NCI-H1930 (cell line): ENCODE results near the gene RNF152.

Experiments used
- DNase-seq, 2 experiments: peaks; one replicate each; lab custom pipeline; 2025; lab: John Stamatoyannopoulos, UW

The RNF152 gene, protein sequence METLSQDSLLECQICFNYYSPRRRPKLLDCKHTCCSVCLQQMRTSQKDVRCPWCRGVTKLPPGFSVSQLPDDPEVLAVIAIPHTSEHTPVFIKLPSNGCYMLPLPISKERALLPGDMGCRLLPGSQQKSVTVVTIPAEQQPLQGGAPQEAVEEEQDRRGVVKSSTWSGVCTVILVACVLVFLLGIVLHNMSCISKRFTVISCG

DNA sequence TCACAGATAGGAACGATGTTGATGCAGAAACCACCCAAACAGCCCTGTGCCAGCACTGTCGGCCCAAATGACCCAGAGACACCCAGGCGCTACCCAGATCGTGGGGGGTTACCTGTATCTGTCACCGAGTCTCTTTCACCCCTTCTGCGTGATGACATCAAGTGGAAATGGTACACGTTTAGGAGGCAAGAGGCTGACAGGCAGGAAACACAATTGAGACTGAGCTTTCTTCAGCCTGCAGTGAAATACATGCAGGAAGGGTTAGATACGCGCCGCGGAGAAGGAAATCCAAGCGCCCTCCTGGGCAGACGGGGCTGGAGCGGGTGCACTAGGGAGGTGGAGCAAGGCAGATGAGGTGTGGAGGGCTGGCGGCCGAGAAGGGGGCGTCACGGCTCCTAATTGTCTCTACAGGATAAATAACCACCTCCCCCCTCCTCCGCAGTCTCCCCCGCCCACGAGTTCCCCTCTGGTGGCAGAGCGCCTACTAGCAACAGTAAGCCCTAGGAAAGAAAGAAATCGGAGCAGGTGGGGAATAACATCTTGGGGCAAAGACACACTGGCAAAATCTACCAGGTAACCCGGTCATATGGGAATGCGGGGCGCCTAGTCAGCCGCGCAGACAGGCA, at the start of gene RNF152:
Gene RNF152, minus strand, starts transcription at position 325 of the 626 bp plus-strand sequence. CDS start 76,544 bp downstream, outside the sequence.
- DNase-seq = no peak

DNA sequence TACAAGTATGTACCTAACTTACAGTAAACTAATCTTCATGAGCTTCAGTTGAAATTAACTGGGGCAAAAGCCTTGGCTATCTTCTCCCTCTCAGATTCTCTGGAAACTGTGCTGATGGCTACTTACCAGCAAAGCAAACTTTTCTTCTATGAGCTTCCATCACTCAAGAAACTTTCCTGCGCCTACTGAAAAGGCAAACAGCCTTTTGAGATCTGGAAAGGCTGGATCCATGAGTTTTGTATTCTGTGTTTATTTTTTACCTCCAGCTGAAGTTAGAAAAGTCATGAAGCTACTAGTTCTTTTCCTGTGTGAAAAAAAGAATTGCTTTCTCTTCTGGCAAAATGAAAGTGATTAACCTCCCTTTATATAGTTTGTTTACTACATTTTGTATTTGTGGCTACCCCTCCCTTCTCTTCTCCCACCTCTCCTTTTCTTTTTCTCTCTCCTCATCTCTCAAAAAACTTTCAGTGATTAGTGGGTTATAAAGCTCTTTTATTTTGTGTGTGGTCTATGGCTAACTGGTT, 49.2 kb upstream of the RNF152 start:
- DNase-seq = no peak

DNA sequence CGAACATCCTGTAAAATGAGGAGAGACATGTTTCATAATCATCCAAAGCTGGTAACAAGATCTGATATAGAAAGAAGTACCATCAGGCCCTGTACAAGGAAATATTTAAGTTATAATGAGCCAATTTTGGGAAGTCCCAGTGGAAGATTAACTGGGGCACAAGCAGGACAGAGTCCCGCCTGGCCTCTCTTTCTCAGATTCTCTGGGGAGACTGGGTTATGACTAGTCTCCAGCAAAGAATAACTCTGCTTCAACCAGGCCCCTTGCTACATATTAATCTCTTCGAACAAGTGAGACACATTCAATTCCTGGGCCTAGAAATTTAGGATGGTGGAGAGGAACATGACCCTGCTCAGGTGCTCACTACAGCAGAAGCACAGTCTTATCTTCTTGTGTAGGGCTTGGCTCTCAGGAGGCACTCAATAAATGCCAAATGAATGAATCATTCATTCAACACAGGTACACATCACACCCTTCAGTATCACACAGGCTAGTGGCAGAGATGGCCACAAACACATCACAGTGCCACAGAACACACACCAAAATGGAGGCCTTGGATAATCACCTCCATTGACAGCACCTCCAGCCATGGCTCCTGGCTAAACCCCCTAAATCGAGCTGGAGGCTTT, 46.4 kb upstream of the RNF152 start:
- DNase-seq = no peak

DNA sequence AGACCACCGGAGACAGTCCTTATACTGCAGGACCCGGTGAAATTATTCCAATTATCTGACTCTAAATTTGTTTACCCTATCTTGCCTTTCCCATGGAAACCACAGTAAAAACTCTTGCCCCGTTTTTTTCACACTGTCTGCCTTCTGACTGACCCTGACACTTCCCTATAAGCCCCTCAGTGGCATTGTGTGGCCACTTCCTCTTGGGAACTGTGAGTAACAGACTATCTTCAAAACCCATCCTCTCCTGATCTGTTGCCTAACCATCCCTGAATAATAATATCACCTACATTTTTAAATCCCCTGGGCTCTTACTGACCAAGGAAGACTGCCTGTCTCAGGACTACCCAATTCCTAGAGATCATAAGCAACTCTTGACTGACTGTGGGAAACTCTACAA, 42.6 kb upstream of the RNF152 start:
- DNase-seq = no peak

DNA sequence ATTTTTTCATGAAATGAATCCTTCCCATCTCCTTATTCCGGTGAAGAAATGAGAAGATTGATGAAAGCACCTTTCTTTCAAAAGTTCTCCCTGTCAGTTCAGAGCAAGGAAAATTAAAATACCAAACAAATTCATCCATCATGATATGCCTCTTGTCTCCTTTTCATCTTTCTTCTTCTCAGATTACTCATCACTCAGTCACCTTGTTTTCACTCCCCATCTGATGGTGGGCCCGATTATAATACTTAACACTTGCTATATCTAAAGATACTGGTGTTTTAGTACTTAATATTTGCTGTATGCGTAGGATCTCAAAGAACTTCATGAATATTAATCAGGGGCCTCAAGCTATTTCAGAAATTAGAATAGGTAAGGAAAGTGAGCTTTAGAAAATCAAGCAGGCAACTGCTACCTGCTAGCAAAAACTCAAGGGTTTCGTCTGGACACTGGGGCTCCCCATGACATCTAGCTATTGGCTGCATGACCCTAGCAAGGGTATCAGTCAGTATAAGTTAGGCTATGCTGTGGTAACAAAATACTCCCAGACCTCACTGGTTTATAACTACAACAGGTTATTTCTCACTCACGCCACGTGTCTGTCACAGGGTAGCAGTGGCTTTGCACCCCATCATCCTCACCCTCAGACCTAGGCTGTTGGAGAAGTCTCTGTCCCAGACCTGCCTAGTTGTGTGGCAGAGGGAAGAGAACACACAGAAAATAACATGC, 39.0 kb upstream of the RNF152 start:
- no peak for DNase-seq

DNA sequence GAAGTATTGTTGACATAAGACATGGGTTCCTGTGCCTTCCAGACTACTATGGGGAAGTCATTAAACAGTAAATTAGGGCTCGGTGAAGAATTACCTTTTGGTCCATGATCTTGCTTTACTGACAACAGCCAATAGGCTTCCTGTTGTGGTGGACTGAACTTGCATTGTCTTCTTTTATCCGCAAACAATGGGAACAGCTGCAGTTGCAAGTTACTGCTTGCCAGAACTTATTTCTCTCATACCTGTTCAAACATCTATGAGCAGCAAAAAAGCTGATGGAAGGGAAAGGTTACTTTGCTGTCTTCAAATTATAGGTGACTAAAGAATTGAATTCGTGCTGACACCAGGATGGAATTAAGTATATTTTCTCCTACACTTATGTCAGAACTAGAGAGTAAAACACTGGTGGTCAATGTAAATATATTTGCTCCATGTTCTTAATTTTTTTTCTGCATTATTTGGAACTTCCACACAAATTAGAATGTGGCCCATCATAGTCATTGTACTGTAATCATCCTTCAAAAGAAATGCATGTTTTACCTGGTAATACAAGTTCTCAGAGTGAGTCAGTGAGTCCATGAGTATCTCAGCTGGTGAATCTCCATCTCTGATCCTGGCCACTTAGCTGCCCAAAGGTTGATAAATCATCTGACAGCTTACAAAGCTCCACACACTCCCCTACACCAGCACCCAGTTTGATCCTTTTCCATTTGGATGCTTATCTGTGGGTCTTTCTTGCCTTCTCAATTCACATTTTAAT, 37.3 kb upstream of the RNF152 start:
- peak; percentile 46 to 60 for DNase-seq

DNA sequence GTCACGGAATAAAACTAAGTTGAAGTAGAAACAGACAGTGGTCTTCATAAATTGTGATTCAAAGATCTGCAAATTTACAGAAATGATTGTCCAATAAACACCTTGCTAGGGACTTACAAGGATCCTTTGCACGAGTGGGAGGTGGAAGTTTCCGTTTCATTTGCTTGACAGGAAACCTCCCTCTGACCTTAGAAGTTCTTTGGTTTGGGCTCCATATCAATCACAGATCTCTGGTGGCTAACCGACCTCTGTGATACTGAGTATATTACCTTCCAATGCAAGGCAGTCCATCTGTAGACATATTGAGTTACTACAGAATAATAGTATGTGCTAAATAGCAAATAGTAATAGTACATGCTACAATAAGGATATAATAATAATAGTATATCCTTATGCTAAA, 33.7 kb upstream of the RNF152 start:
- DNase-seq = no peak

DNA sequence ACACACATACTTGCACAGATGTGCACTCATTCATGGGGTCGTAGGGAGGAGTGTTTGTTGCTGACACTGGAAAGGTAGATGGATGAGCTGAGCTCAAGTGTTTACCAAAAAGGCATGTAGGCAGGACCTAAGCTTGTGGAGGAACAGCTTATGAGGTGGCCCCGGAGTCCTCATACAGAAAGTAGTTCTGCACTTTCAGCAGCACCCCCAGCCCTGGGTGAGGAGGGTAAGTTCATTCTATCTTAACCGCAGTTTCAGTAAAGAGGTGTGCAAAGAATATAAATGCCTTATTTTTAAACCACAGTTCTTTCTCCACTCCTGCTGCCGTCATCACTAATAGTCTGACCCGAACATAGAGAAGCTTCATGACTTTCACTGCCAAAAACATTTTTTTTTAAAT, 31.7 kb upstream of the RNF152 start:
- no peak for DNase-seq

DNA sequence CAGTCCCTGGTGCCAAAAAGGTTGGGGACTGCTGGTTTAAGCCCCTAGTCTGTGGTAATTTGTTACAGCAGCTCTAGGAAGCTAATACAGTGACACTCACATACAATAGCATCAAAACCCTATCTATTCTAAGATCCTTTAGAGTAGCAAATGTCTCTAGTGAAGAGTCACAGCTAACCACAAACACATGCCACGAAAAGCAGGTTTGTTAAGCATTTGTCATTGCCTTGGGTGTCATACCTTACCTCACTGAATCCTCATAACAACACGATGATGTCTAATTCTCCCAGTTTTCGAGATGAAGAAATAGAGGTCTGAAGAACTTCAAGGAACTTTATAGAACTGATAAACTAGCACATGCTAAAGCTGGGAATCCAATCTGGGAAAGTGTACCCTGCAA, 29.6 kb upstream of the RNF152 start:
- DNase-seq = no peak

DNA sequence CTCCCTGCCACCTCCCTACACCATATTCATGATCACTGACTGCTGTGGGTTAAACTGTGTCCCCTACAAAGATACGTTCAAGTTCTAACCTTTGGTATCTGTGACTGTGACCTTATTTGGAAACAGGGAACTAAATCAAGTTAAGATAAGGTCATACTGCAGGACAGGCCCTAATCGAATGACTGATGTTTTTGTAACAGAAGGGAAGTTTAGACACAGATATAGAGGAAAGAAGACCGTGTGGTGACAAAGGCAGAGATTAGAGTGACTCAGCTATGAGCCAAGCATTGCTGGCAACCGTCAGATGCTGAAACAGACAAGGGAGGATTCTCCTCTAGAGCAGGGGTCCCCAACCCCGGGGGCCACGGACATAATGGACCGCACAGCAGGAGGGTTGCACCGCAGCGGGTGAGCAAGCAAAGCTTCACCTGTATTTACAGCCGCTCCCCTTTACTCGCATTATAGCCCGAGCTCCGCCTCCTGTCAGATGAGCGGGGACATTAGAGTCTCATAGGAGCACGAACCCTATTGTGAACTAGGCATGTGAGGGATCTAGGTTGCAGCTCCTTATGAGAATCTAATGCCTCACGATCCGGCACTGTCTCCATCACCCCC, 28.9 kb upstream of the RNF152 start:
- DNase-seq = no peak

DNA sequence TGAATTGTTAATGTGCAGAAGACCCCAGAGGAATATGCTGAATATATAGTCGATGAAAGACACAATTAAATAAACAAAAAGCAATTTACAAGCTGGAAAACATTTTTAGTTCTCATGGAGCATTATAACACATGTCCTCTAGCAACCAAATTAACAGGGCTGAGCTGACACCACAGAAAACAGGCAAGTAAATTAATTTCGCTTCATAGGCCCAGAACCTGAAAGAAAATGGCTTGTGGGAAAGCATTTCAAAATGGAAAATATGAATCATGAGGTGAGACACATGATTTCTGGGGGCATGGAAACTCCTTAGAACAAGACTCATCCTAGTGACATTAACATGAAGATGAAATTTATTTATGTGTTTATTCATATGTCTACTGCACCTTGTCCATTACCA, 25.0 kb upstream of the RNF152 start:
- no peak for DNase-seq

DNA sequence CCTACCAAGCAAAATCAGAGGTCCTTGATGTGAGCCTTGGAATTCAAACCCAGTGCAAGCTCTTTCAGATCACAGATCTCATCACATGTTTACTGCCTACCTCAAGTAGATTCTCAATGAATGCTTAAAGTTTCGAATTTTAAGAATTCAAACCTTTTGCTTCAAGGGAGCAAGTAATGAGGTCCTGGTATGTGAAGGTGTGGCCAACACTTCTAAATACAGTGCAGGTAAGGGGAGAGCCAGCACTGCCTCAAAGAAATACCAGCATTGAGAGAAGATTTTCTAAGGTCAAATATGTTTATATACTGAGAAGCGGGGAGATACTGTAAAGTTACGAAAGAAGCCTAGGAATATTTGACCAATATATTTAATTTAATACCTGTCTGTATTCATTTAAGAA, 19.7 kb upstream of the RNF152 start:
- no peak for DNase-seq

DNA sequence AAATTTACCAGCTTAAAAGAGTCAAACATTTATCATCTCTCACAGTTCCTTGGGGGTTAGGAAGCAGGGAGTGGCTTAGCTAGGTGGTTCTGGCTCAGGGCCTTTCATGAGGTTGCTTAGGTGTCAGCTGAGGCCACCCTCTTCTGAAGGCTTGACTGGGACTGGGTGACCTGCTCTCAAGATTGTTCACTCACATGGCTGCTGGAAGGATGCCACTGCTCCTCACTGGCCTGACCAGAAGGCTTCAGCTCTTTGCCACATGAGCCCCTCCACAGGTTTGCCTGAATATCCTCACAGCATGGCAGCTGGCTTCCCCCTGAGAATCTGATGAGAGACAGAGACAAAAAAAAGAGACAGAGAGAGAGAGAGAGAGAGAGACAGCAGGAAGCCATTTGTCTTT, 17.3 kb upstream of the RNF152 start:
- DNase-seq = no peak

DNA sequence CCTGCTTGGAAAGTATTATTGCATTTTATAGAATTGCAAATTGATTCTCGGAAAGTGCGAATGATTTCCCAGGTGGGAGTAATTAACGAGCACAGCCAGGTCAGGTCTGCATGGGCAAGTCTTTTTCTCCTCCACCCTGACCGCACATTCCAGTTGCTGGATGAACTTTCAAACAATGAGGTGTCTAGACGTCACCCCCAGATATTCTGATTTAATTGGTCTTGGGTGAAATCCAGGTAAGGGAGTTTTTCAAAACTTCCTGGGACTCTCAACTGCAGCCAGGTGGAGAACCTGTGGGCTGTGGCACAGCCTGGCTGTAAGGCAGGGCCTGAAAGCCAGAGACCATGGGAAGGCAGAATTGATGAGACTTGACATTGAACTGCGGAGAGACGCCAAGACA, 15.9 kb upstream of the RNF152 start:
- no peak for DNase-seq

DNA sequence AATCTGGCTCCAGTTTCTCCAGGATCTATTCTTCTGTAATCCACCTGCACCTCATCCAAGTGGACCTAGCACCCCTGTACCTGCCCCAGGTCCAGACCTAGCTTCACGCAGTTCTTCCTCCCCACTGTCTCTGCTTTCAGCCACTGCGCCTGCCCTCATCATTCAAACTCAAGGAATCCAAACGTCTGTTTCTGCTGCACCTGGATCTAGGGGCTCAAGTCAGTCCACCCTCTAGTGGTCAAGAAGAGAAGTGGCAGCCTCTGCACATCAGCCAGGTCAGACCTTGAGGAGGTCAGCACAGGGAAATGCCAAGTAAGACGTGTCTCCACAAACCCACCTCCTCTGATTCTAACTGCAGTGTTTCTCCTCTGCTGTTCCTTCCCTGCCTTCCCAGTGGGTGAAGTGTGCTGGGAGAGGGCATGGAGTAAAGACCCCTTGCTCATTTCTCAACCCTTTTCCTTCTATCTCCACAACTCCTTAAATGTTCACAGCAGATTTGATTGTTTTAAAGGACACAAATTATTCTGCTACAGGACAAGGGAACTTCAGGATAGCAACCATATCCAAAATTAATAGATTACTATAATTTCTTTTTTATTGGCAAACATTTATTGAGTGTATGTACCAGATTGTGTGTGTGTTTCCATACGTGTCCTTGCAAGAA, 8.6 kb upstream of the RNF152 start:
- peak in 1 of 2 experiments; percentile 55 for DNase-seq

DNA sequence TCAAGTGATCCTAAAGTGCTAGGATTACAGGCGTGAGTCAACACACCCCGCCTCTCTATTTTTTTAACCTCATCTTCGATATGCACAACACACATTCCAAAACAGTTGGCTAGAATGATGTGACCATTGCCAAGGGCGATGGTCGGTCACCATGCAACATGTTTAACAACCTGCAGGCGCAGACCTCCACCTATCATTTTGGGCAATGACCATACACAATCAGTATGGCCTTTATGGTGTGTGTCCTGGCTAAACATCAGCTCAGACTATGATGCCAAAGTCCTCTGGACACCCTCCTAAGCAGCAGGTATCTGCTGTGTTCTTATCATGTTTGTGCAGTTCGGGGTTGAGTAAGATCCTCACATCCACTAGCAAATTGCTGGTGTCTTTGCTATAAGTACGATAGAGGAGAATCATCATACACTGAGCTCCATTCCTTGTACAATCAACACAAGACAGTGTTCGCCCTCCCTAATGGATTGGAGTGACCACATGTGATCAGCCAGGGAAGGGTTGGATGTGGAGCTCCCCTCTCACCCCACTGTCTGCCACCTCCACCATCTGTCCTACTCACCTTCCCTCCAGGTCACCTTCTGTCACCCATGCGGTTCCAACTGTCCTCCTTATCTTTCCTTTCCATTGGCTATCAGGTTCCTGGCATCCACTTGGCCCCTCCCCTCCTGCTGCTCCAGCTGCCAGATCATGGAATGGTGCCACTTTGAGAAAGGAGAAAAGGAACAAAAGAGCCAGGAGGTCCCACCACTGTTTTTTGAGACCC, 7.9 kb upstream of the RNF152 start:
- DNase-seq = no peak

DNA sequence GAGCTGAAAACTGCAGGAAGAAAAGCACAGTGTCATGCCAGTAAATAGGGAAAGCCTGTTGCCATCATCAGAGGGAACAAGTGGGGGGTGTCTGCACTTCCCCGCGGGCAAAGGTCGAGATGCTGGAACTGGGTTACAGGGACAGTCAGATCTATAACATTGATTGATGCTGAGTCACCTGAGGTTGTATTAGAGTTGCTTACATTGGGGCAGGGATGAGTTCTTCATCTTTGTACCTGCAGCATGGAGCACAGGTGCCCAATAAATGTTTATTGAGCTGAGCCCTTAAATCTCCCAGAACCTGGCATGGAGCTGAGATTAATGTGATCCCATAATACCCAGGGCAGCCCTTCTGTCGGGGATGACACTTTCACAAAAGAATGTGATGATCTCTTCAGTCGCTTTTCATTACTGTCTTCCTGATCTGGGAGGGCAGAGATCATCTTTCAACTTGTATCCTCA, 5.9 kb upstream of the RNF152 start:
- DNase-seq = no peak

DNA sequence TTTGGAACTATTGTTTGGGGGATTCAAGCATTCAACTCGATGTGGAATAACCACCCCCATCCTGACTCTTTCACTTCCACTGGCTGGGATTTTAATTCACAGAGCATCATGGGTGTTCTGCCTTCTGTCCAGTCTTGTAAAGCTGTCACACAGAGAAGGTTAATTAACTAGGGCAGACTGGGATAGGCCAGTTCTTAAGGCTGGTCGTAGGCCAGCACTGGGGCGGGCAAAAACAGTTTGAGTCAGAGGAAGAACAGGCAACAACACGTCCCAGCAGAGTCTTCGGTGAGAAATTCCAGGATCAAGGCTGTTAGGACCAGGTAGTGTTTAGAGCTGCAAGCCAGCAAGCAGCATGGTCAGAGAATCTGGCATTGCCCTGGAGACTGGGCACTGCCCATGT, 4.0 kb upstream of the RNF152 start:
- no peak for DNase-seq

DNA sequence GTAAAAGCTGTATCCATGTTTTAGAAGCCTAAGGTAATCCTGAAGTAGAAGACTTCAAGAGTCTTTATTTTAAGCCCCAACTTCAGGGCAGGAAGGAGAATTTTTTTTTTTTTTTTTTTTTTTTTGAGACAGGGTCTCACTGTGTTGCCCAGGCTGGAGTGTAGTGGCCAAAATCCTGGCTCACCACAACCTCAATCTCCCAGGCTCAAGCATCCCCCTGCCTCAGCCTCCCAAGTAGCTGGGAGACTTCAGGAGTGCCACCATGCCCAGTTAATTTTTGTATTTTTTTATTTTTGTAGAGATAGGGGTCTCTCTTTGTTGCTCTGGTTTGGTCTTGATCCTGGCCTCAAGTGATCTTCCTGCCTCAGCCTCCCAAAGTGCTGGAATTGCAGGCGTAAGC, 3.3 kb upstream of the RNF152 start:
- no peak for DNase-seq
